Activated naive CD4-positive, alpha-beta T cell treated with anti-CD3 and anti-CD28 coated beads, Interleukin-2, amount 50 U/mL, for 16 hours (primary cell): ENCODE measurements around the gene RPTOR.

Experiments used
- DNase-seq: peaks from one replicate; pipeline ENCODE4 v3.0.0-alpha.2; 2020

Gene RPTOR

GRCh38 chr17:80945736-80946135 lies 401.1 kb downstream of the RPTOR start:
- DNase-seq, result peak; percentile 7

- no peak for DNase-seq
These were observed 401.8 kb downstream of the RPTOR start for GRCh38 chr17:80946449-80946848.

DNA sequence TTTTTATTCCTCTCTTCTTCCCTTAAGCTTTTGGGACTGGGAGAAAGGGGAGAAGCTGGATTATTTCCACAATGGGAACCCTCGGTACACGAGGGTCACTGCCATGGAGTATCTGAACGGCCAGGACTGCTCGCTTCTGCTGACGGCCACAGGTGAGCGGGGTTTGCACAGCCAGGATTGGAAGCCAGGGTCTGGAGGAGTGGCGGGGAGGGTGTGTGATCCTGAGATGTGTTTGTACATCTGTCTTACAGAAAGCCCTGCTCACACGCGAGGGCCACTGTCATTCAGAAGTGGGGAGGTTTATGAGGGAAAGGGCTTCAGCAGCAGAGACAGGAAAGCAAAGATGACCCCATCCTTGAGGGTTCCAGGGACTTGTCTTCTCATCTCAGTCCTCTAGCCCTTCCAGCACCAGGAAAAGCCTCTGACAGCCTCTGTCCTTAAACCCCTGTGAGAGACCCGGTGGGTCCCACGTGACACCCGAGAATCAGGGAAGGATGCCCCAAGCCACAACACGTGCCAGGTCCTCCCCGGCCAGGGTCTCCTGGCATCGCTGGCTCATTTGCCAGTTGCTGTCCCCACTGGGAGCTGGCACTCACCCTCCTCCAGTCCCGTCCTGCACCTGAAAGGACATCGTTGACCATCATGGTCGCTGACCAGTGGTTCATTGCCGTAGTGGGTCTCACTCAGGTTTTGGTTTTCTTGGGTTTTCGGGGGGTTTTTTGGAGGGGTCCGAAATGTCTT lies 402.7 kb downstream of the RPTOR start:
- peak; percentile 5 for DNase-seq

DNA sequence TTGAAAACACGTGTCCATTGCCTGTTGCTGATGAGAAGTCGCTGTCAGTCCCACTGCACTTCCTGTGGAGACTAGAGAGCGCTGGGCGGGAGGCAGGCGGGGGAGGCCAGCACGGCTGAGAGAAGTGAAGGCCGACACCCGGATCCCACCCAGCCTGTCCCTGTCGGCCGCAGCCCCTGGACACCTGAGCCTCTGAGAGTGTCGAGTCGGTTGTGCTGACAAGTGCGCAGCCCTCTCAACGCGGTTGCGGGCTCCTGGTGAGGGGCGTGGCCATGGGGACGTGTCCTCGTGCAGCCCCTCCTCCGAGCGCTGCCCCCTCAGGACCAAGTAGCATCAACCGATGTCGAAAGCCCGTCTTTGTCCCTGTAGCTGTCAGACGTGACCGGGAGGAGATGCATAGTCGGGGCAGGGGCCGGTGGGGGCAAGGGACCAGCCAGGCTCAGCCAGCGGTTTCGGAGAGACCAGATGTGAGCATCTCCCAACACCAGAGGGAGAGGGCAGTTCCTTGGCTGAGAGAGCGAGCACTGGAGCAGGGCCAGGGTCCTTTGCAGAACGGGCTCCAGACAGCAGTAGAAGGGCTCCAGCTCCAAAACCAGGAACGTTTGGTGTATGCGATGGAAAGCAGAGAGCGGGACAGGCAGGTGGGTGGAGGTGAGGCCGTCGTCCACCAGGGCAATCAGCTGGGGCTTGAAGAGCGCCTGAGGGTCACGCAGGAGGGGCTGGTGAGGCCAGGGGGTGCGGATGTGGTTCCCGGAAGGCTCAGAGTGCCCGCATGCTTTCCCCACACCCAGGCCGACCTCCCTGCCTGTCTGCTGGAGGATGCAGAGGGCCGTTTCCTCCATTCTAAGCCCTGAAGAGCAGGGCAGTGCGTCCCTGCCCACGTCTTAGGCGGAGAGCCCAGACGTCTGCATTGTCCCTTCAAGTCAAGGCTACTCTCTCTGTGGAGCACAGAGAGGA lies 403.7 kb downstream of the RPTOR start:
- peak; percentile 10 for DNase-seq

GRCh38 chr17:80948976-80949450 lies 404.4 kb downstream of the RPTOR start:
- no peak for DNase-seq

- no peak for DNase-seq
These were observed 405.1 kb downstream of the RPTOR start for GRCh38 chr17:80949451-80950421.

GRCh38 chr17:80950466-80951120 lies 406.0 kb downstream of the RPTOR start:
- DNase-seq, result no peak

- no peak for DNase-seq
These were observed 406.8 kb downstream of the RPTOR start for GRCh38 chr17:80951121-80952090.

DNA sequence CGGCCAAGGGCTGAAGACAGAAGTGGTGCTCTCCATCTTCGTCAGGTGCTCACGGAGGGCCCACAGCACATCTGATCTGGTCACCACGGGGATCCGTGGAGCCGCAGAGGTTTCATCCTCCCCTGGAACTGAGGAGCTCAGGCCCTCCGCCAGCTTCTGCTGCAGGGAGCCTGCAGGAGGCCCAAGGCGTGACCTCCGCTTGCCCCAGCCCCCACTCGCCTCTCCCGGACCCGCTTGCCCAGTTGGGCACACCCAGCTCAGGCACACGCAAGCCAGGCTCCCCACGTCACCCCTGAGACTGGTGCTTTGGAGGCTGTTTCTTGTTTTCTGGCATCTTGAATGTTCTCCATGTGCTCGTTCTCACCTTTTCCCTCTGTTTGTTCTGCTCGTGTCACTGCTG lies 407.7 kb downstream of the RPTOR start:
- no peak for DNase-seq

GRCh38 chr17:80953471-80954315 lies 409.1 kb downstream of the RPTOR start:
- DNase-seq, result no peak

DNA sequence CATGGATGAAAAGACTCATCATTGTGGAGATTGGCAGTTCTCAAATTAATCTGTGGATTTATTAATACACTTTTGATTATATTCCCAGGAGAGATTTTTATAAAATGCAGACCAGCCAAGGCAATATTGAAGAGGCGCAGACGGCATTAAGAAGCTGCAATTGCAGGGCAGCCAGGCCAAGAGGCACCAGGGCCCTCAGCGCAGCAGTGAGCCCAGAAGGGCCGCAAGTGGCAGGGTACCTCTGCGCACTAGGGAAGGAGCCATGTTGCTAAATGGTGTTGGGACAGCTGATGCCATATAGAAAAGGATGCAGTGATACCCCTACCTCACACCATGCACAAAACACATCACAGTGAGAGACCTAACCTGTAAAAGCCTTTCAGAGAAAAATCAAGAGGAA lies 410.4 kb downstream of the RPTOR start:
- no peak for DNase-seq

DNA sequence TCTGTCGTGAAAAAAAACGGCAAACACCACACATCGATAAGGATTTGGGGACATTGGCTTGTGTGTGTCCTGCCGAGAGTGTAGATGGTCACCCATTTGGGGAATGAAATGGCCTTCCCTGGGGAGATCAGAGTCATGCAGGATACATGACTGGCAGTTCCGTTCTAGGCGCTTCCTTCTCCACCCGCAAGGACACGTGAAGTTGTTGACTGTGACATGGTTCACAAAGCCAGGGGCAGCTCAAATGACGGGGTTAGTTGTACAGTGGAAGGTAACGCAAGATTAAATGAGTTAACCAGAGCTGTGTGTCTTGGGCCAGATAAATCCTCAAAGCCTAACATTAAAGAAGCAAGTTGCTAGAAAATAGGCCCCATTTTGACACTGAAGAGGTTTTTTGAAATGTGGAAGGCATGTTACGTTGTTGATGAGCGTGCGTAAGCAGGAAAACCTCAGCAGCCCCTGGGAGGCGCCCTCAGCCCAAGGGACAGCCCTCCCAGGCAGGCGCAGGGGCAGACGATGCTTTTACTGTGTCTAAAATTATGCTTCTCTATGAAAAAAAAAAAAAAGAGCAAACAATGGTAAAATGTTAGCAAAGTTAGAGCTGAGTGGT lies 411.1 kb downstream of the RPTOR start:
- DNase-seq, result no peak

DNA sequence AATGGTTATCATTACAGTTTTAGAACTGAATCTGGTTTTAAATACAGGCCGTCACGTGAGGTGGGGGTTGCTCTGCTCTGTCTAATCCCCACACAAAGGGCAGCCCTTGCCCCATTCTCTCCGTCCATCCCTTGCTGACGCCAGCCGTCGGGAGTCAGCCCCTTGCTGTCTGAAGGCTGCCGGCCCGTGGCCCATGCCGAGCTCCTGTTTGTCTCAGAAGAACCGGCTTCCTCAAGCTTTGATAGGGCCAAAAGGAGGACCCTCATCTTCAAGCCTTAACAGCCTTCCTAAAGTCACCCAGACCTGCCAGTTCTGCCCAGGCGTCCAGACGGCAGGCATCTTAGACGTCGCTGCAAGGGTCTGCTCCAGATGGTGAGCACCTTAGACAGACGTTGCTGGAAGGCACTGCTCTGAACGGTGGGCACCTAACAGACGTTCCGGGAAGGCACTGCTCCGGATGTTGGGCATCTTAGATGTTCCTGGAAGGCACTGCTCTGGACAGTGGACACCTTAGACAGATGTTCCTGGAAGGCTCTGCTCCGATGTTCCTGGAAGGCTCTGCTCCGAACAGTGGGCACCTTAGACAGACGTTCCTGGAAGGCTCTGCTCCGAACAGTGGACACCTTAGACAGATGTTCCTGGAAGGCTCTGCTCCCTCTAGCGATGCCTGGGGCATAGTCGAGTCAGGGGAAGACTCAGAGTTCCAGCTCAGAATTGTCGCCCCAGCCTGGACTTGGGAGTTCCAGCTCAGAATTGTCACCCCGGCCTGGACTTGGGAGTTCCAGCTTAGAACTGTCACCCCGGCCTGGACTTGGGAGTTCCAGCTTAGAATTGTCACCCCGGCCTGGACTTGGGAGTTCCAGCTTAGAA lies 411.9 kb downstream of the RPTOR start:
- DNase-seq, result no peak

GRCh38 chr17:80957461-80957941 lies 412.9 kb downstream of the RPTOR start:
- DNase-seq, result no peak

GRCh38 chr17:80959330-80960036 lies 414.8 kb downstream of the RPTOR start:
- no peak for DNase-seq

GRCh38 chr17:80960037-80960796 lies 415.6 kb downstream of the RPTOR start:
- no peak for DNase-seq
